Activated naive CD8-positive, alpha-beta T cell treated with anti-CD3 and anti-CD28 coated beads, Interleukin-2, amount 50 U/mL, for 24 hours (primary cell): ENCODE results near the gene GOLPH3L.
"Not testable (repeated sequence)": the region's sequence is repeated elsewhere in the genome, so short reads cannot be mapped to it uniquely, and the experiment has no call there.

Source experiments
- ATAC-seq: fragments of 150-1000 bp; cut with Tn5 transposase; one replicate; pipeline ENCODE4 v1.10.0; 2021
- DNase-seq: peaks from one replicate; pipeline ENCODE4 v3.0.0; 2021
- H3K27ac Mint-ChIP-seq: one replicate; pipeline ENCODE4 v1.8.0; 2021; ENCODE audit warnings: mild to moderate bottlenecking, mixed read lengths
- H3K27me3 Mint-ChIP-seq: one replicate; pipeline ENCODE4 v1.8.0; 2021; ENCODE audit warnings: mixed read lengths
- H3K36me3 Mint-ChIP-seq: one replicate; pipeline ENCODE4 v1.8.0; 2021; ENCODE audit warnings: low read depth, mixed read lengths
- H3K4me1 Mint-ChIP-seq: one replicate; pipeline ENCODE4 v1.8.0; 2021; ENCODE audit warnings: mixed read lengths
- H3K4me3 Mint-ChIP-seq: one replicate; pipeline ENCODE4 v1.8.0; 2021; ENCODE audit warnings: mild to moderate bottlenecking, moderate library complexity, mixed read lengths
- H3K9me3 Mint-ChIP-seq: one replicate; pipeline ENCODE4 v1.8.0; 2021; ENCODE audit warnings: mixed read lengths

GOLPH3L gene

DNA sequence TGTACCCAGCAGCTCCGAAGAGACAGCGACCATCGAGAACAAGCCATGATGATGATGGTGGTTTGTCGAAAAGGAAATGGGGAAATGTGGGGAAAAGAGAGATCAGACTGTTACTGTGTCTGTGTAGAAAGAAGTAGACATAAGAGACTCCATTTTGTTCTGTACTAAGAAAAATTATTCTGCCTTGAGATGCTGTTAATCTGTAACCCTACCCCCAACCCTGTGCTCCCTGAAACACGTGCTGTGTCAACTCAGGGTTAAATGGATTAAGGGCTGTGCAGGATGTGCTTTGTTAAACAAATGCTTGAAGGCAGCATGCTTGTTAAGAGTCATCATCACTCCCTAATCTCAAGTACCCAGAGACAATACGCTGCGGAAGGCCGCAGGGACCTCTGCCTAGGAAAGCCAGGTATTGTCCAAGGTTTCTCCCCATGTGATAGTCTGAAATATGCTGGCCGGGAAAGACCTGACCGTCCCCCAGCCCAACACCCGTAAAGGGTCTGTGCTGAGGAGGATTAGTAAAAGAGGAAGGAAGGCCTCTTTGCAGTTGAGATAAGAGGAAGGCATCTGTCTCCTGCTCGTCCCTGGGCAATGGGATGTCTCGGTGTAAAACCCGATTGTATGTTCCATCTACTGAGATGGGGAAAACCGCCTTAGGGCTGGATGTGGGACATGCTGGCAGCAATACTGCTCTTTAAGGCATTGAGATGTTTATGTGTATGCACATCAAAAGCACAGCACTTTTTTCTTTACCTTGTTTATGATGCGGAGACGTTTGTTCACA is 61.9 kb downstream of the GOLPH3L start:
- DNase-seq, H3K27me3 Mint-ChIP-seq, H3K4me3 Mint-ChIP-seq, ATAC-seq, H3K4me1 Mint-ChIP-seq, H3K9me3 Mint-ChIP-seq, H3K27ac Mint-ChIP-seq, H3K36me3 Mint-ChIP-seq: not testable (repeated sequence)

DNA sequence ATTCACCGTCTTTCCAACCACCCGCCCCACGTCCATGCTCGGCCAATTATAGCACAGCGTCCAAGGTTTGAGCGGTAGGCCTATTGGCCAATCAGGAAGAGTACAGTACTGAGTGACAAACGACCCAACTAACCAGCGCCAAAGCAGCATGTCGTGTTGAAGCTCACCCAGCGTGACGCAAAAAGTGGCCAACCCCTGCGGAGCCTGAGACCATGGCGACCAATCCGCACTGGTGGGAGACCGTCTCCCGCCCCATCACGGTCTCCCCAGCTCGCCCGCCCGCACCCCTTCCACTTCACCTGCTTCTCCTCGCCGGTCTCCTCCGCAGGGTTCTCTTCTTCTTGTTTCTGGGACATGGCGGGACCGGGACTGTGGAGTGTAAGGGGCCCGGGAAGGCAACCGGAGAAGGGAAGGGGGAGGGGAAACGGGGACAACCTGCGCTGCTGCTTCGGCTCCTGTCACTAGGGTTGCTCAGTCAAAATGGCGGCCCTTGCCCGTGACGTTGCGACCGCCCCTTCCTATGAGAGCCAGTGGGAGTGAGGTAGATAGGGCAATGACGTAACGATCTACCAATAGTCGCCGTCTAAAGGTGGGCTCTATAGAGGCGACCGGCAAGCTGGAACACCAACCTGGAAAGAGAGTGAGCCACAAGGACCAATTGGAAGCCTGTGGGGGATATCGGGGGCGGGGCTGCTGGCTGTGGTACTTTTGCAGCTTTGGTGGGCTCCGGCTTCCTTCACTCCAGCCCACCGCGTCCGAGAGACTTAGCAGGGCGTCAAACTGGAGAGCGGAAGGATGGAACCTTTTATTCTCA is 67.6 kb downstream of the GOLPH3L start, which contains the start of gene ENSA:
Gene ENSA, minus strand, starts transcription at position 498 of the 814 bp plus-strand sequence. Its CDS starts 142 bp downstream, at position 356.
- no peak within 1 kb of the TSS for H3K4me3 Mint-ChIP-seq
- no peaks in the 10 kb centered on the region for H3K27me3 Mint-ChIP-seq
- H3K27ac Mint-ChIP-seq: no peak within 1 kb of the TSS
- H3K4me1 Mint-ChIP-seq: peaks cover 24% of the 10 kb centered on the region
- ATAC-seq (peak; percentile 91), DNase-seq (peak; percentile 93)
- no peaks in the 10 kb centered on the region for H3K9me3 Mint-ChIP-seq
- peaks cover 37% of the 10 kb centered on the region for H3K36me3 Mint-ChIP-seq

DNA sequence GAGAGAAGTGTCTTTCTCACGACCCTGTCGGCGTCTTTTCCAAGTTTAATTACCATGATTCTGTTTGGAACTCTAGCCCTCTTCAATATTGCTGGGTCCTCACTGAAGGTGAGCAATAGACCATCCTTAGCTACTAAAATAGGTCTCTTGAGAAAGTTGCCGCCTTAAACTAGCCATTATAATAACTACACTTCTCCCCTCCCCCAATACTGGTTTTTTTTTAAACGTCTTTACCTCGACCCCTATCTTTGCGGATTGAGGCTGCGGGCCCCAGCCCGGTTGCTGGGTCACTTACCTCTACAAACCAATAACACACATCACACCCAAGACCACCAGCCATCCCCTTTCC is 68.2 kb downstream of the GOLPH3L start:
- H3K27me3 Mint-ChIP-seq: no peaks in the 10 kb centered on the region
- DNase-seq (no peak), ATAC-seq (no peak)
- no peaks in the 10 kb centered on the region for H3K9me3 Mint-ChIP-seq
- peaks cover 41% of the 10 kb centered on the region for H3K36me3 Mint-ChIP-seq
- no peak overlapping the region for H3K4me3 Mint-ChIP-seq
- no peak overlapping the region for H3K27ac Mint-ChIP-seq
- peaks cover 29% of the 10 kb centered on the region for H3K4me1 Mint-ChIP-seq

DNA sequence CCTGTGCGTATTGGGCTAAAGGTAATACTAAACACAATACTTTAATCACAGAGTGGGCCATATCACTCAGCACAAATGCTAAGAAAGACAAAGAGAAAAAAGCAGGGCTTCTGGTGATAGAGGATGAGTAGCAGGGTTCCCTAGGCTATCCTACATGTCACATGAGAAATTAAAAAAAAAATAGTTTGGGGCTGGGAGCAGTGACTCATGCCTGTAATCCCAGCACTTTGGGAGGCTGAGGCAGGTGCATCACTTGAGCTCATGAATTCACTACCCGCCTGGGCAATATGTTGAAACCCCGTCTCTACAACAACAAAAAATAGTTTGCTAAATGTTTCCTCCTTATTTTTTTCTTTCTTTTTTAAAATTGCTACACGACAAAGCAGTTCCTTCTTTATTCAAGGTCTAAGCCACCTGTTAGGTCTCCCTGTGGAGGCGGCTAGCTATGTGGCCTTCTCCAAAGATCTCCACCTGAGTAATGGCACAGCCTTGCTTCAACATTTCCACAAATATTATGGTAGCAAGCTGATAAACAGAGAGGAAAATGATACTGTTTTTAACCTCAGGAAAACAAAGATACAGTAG is 69.0 kb downstream of the GOLPH3L start:
- Mint-ChIP-seq H3K27ac (no peak overlapping the region), H3K27me3 (no peaks in the 10 kb centered on the region), H3K36me3 (peaks cover 48% of the 10 kb centered on the region), H3K4me1 (peaks cover 36% of the 10 kb centered on the region), H3K9me3 (no peaks in the 10 kb centered on the region), H3K4me3 (no peak overlapping the region)
- DNase-seq (no peak), ATAC-seq (no peak)

DNA sequence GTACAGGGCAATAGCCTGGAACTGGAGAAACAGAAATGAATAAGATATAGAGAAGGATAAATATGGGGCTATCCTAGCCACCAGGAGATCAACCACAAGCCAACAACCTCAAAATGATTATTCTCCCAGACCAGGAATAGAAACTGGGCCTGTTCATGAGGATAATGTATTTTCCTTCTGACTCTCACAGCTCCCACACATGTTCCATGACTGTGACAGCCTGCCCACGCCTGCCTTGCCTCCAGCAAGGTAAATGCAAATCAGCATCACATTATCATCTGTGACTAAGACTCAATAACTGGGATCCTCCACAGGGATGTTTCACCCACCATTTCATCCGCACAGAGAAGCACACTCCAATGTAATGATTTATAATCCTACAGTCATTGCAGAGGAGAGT is 70.8 kb downstream of the GOLPH3L start:
- no peaks in the 10 kb centered on the region for H3K9me3 Mint-ChIP-seq
- peaks cover 52% of the 10 kb centered on the region for H3K4me1 Mint-ChIP-seq
- peak overlapping the region; percentile 28 for H3K4me3 Mint-ChIP-seq
- H3K27me3 Mint-ChIP-seq: no peaks in the 10 kb centered on the region
- DNase-seq (peak; percentile 42), ATAC-seq (no peak)
- peaks cover 61% of the 10 kb centered on the region for H3K36me3 Mint-ChIP-seq
- peak overlapping the region; percentile 82 for H3K27ac Mint-ChIP-seq

DNA sequence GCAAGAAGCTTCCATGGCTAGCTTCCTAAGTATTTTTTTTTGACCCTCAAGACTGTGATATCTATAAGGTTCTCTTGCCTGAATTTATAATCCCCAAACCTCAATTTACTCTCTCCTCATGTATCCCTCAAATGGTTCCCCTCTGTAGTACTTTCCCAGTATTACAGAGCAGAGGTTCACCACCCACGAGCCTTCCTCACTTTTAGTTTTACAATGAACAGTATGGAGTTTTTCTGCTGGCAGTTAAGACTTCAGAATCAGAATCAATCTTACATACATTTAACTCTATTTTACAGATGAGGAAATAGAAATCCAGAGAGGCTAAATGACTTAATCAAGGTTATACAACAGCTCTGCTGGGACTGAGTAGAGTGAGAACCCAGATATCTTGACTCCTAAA is 72.4 kb downstream of the GOLPH3L start:
- Mint-ChIP-seq H3K36me3 (peaks cover 76% of the 10 kb centered on the region), H3K27ac (peak overlapping the region; percentile 82), H3K4me1 (peaks cover 64% of the 10 kb centered on the region), H3K4me3 (peak overlapping the region; percentile 43)
- ATAC-seq, DNase-seq, H3K27me3 Mint-ChIP-seq, H3K9me3 Mint-ChIP-seq: not testable (repeated sequence)

DNA sequence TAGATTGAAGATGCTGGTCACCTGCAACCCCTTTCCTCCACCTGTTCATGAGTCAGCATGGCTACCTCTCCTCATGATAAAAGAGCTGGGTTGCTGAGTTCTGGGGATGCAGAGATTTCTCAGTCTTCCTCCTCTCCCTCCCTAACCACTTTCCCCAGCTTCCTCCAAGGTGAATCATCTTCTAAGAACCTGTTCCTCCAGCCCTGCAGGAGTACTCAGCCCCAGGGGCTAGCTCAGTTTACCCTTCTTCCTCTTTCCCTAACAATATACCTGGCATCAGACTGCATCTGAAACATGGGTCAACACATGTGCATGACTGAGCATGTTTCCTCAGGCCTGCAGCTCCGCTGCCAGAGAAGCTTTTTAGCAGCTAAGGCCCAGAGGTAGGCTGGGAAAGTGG is 72.8 kb downstream of the GOLPH3L start:
- not testable (repeated sequence) for ATAC-seq, H3K4me3 Mint-ChIP-seq, H3K9me3 Mint-ChIP-seq, H3K27me3 Mint-ChIP-seq, DNase-seq
- peaks cover 80% of the 10 kb centered on the region for H3K36me3 Mint-ChIP-seq
- peak overlapping the region; percentile 82 for H3K27ac Mint-ChIP-seq
- H3K4me1 Mint-ChIP-seq: peaks cover 68% of the 10 kb centered on the region

DNA sequence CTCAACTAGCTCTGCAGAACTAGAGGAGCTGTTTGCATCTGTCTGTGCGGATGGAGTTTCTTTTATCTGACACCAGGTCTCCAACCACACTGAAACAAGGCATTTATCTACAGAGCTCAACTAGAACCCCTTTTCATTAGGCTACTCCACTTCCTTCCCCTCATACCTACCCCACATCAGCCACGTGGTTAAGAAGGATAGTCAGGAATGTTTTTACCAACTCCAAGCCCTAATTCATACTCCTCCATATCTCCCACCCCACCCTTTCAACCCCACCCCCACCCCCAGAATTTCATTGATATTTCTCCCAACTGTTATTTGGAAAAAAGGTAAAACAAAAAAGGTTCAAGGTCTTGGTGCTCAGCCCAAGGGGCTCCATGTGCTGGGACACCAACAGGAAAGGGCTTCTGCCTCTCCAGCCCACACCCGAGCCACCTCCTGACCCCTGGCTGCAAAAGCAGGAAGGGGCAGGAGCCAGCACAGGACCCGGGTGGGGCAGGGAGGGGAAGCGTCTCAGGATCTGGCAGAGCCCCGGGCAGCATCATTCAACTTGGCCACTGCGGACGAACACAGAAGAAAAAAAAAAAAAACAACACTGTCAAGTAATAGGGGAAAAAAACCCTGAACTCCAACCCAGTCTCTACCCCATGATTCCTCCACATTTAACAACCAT is 74.5 kb downstream of the GOLPH3L start:
- Mint-ChIP-seq H3K4me1 (peaks cover 70% of the 10 kb centered on the region), H3K36me3 (peaks cover 76% of the 10 kb centered on the region), H3K4me3 (peak overlapping the region; percentile 50), H3K27me3 (no peaks in the 10 kb centered on the region), H3K27ac (peak overlapping the region; percentile 78), H3K9me3 (no peaks in the 10 kb centered on the region)
- ATAC-seq: no peak
- DNase-seq: no peak

DNA sequence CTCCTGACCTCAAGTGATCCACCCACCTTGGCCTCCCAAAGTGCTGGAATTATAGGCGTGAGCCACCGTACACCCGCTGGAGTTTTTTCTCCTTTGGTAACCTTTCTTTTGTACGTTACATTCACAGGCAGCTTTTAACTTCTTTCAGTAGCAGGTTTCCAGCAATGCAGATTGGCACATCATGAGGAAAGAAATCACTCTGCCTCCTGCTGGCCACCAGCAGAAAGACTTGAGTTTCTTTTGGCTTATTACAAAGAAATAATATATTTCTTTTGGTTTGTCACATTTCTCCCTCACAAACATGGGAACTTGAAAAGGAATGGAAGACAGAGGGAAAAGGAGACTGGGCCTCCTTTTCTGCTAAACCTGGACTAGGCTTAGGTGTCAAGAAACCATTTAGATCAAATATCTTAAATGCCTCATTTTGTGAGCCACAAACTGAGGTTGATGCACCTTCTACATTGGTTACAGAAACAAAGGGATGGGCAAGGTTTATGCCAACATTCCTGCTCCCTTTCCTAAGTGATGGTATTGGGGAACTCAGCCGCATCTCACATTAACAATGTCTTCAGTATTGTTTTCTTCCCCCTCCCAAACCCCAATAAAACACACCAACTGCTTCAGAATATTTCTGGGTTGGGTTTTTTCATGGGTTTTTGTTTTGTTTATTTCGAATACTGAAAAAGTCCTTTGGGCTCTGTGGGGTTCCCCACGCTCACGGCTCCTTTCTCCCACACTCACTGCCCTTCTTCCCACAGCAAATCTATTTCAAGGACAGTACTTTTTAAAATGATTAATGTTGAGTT is 75.3 kb downstream of the GOLPH3L start:
- no peak for ATAC-seq
- Mint-ChIP-seq H3K4me1 (peaks cover 77% of the 10 kb centered on the region), H3K9me3 (no peaks in the 10 kb centered on the region), H3K27me3 (no peaks in the 10 kb centered on the region), H3K4me3 (peak overlapping the region; percentile 50), H3K27ac (peak overlapping the region; percentile 78), H3K36me3 (peaks cover 76% of the 10 kb centered on the region)
- peak; percentile 42 for DNase-seq

DNA sequence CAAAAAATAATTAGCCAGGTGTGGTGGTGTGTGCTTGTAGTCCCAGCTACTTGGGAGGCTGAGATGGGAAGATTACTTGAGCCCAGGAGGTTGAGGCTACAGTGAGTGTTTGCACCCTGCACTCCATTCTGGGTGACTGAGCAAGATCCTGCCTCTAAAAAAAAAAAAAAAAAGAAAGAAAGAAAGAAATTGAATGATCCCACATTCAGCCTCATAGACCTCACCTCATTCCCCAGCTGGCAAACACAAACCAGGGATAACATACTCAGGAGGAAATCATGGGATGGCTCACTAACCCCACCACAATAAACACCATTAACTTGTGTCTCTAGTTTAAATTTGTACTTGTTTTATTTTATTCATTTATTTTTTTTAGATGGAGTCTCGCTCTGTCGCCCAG is 76.0 kb downstream of the GOLPH3L start:
- Mint-ChIP-seq H3K4me3 (no peak overlapping the region), H3K4me1 (peaks cover 80% of the 10 kb centered on the region), H3K27me3 (no peaks in the 10 kb centered on the region), H3K27ac (peak overlapping the region; percentile 49), H3K36me3 (peaks cover 78% of the 10 kb centered on the region), H3K9me3 (no peaks in the 10 kb centered on the region)
- DNase-seq (no peak), ATAC-seq (no peak)

DNA sequence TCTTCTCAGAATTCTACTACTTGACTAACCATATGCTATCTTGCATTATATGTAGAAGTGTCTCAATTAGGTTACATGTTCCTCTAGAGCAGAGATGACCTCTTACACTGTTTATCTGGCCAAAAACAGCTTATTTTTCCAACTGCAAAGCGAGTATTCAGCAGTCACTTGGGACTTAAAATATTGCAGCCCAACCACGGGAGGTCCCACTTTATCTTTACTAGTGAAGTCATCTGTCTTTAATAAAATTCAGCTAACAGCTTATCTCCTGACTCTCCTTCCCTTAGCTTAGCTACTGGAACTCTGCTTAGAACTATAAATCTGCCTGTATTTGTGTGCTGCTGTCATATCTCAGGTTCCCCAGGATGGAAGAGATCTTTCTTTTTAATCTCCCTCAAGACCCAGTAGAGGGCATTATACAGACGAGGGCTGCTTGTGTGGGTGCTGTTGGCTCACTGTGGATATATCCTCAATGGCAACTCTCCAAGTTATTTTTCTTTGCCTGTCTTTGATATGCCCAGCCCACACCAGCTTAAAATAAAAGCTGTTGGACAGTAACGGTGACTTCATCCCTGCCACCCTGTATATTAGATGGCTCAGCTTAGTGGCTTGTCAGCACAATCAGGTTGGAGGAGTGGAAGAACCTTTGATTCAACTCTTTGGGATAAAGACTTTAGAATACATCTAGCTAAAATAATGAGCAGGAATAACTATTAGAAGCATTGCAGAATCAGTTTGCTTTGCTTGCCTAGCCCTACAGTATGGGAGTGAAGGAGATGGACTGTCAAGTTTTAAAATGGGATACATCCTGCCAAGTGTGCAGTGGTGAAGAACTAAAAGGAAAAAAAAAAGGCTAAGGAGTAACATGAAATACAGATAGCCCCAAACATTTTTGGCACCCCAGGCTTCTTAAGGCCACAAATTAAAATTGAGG is 77.1 kb downstream of the GOLPH3L start:
- ATAC-seq: peak; percentile 31
- Mint-ChIP-seq H3K36me3 (peaks cover 77% of the 10 kb centered on the region), H3K4me3 (no peak overlapping the region), H3K4me1 (peaks cover 80% of the 10 kb centered on the region), H3K27ac (peak overlapping the region; percentile 8), H3K9me3 (no peaks in the 10 kb centered on the region), H3K27me3 (no peaks in the 10 kb centered on the region)
- DNase-seq: no peak

DNA sequence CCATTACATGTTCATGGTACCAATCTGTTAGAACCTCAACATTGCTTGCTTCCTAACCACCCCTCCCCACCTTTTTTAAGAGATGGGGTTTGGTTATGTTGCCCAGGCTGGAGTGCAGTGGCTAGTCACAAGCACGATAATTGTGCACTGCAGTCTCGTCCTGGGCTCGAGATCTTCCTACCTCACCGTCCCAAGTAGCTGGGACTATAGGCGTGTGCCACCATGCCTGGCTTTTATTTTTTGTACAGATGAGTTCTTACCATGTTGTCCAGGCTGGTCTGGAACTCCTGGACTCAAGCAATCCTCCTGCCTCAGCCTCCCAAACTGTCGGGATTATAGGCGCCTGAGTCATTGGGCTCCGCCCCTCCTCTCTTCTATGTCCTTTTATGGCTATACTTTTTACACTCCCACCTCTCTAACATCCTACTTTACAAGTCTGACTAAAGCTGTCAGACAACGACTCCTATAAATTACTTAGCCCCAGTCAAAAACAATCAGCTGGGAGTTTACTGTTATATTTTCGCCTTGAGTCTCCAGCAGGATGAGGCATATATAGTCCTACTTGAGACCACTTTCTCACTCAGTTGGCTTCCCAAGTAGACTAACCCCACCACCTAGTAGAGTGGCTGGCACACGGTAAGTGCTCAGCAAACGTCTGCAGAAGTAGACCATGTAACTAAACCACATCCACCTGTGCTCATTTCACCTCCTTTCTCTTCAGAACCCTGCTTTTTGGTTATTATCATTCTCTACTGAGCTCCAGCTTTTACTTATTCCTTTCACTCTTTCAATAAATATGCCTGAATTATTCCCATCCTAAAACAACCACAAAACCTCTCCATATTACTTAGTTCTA is 81.4 kb downstream of the GOLPH3L start:
- Mint-ChIP-seq H3K4me1 (peaks cover 82% of the 10 kb centered on the region), H3K27ac (peak overlapping the region; percentile 78), H3K4me3 (peak overlapping the region; percentile 32), H3K27me3 (no peaks in the 10 kb centered on the region), H3K36me3 (peaks cover 59% of the 10 kb centered on the region), H3K9me3 (no peaks in the 10 kb centered on the region)
- DNase-seq (no peak), ATAC-seq (no peak)
